GM12801 (cell line): ENCODE results near the gene SAC3D1.

Experiments used
- CTCF ChIP-seq: IDR thresholded peaks from one replicate; pipeline ENCODE4 v1.5.1; 2011; ENCODE audit warnings: control low read depth; ENCODE audit not compliant: insufficient read length; ENCODE audit errors: extremely low read depth

Gene SAC3D1

GRCh38 chr11:65045061-65045460 is 4.1 kb downstream of the SAC3D1 start:
- no peak for TF ChIP-seq CTCF

GRCh38 chr11:65045728-65046127 is 4.7 kb downstream of the SAC3D1 start:
- no peak for TF ChIP-seq CTCF

GRCh38 chr11:65047581-65048422 is 6.8 kb downstream of the SAC3D1 start:
- no peak for TF ChIP-seq CTCF

- TF ChIP-seq CTCF, result no peak
Measured at GRCh38 chr11:65051398-65051858, 10.4 kb downstream of the SAC3D1 start.

GRCh38 chr11:65053827-65054508 is 13.0 kb downstream of the SAC3D1 start:
- TF ChIP-seq CTCF, result no peak

GRCh38 chr11:65055538-65055937 is 14.5 kb downstream of the SAC3D1 start:
- TF ChIP-seq CTCF, result no peak

GRCh38 chr11:65056999-65057398 is 16.0 kb downstream of the SAC3D1 start:
- no peak for TF ChIP-seq CTCF
